ENCODE results near the gene CIROP.
A peak's percentile ranks its signal among the peaks of the same experiment; 100 is the strongest.

The CIROP gene

GRCh38 chr14:23130871-23131270 lies 26.1 kb upstream of the CIROP start:
- peaks cover 3% of the 10 kb centered on the region for H3K36me3 ChIP-seq (ENCODE audit: control insufficient read depth, insufficient read depth, low read length)
- 91% methylated on average over 2 of the region's 3 CpGs; no CpG with 5 or more reads in 1 of the 2 experiments for WGBS, 2 experiments (ENCODE audit: insufficient coverage in 2 of 2)
- H3K4me3 ChIP-seq (ENCODE audit: extremely low read depth, insufficient read depth, low read length, poor library complexity, severe bottlenecking): no peak overlapping the region
- H3K4me1 ChIP-seq (ENCODE audit: control insufficient read depth, insufficient read depth, low read length, poor library complexity, severe bottlenecking): no peaks in the 10 kb centered on the region
- H3K9me3 ChIP-seq (ENCODE audit: control insufficient read depth, low read length): no peaks in the 10 kb centered on the region
- no peak overlapping the region for H3K27ac ChIP-seq (ENCODE audit: low read depth, low read length, severe bottlenecking)

- Histone ChIP-seq H3K27ac (ENCODE audit: low read depth, low read length, severe bottlenecking) (no peak overlapping the region), H3K9me3 (ENCODE audit: control insufficient read depth, low read length) (no peaks in the 10 kb centered on the region), H3K4me1 (ENCODE audit: control insufficient read depth, insufficient read depth, low read length, poor library complexity, severe bottlenecking) (no peaks in the 10 kb centered on the region), H3K36me3 (ENCODE audit: control insufficient read depth, insufficient read depth, low read length) (peaks cover 3% of the 10 kb centered on the region), H3K4me3 (ENCODE audit: extremely low read depth, insufficient read depth, low read length, poor library complexity, severe bottlenecking) (no peak overlapping the region)
- WGBS, 2 experiments (ENCODE audit: insufficient coverage in 2 of 2): 95% methylated on average over 4 to 5 of the region's 7 CpGs
These were observed 25.0 kb upstream of the CIROP start for GRCh38 chr14:23129759-23130316.

DNA sequence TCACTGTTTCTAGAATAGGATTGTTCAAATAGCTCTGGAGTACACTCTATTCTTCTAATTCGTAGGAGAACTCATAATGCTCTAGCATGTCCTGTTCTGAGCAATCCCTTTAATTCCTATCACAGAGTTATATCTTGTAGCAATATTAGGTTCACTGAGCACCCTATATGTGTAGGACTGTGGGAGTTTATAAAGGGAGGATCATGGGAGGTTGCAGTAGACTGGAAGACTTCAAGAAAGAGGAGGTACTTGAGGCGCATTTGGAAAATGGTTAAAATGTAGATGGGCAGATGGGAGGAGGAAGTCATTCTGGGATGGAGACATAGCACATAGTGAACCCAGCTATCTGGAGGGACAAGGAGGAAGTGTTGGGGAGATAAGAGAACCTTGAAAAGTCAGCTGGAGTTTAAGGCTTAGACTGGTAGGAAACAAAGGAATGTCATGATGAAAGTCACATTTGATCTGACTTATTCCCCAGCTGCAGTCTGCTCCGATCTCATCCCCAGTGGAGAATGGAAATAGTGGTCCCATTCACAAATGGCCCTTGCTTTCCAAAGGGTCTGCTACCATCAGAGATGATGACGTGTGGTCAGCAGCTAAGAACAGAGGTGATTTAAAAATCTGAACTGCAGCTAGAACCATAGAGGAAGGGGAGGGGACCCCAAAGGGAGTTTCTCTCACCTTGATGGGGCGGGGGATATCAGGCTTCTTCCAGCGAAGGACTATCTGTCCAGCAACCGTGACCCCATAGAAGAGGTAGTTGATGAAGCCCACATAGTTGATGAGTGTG lies 24.4 kb upstream of the CIROP start:
- peaks cover 3% of the 10 kb centered on the region for H3K36me3 ChIP-seq (ENCODE audit: control insufficient read depth, insufficient read depth, low read length)
- H3K27ac ChIP-seq (ENCODE audit: low read depth, low read length, severe bottlenecking): no peak overlapping the region
- H3K4me3 ChIP-seq (ENCODE audit: extremely low read depth, insufficient read depth, low read length, poor library complexity, severe bottlenecking): no peak overlapping the region
- no peaks in the 10 kb centered on the region for H3K9me3 ChIP-seq (ENCODE audit: control insufficient read depth, low read length)
- no peaks in the 10 kb centered on the region for H3K4me1 ChIP-seq (ENCODE audit: control insufficient read depth, insufficient read depth, low read length, poor library complexity, severe bottlenecking)
- WGBS, 2 experiments (ENCODE audit: insufficient coverage in 2 of 2): 95 to 96% methylated on average over 3 to 6 of the region's 7 CpGs

DNA sequence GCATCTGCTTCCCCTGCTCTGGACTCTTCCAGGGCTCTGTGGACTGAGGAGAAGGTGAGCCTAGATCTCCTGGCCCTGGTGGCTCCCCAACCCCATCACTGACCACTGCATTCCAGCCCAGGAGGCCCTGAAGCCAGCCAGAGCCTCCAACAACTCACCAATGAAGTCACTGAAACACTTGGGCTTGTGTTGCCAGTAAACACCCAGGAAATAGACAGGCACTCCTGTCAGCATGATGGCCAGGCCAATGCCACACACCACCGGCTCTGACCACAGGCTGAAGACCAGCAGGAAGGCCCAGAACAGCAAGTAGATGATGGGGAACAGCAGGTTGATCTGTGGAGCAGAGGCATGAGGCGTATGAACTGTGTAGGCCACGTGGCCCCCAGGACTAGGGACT lies 23.1 kb upstream of the CIROP start:
- Histone ChIP-seq H3K27ac (ENCODE audit: low read depth, low read length, severe bottlenecking) (no peak overlapping the region), H3K4me1 (ENCODE audit: control insufficient read depth, insufficient read depth, low read length, poor library complexity, severe bottlenecking) (no peaks in the 10 kb centered on the region), H3K9me3 (ENCODE audit: control insufficient read depth, low read length) (no peaks in the 10 kb centered on the region), H3K4me3 (ENCODE audit: extremely low read depth, insufficient read depth, low read length, poor library complexity, severe bottlenecking) (no peak overlapping the region), H3K36me3 (ENCODE audit: control insufficient read depth, insufficient read depth, low read length) (peaks cover 3% of the 10 kb centered on the region)
- 80 to 100% methylated on average over 1 of the region's 3 CpGs for WGBS, 2 experiments (ENCODE audit: insufficient coverage in 2 of 2)

DNA sequence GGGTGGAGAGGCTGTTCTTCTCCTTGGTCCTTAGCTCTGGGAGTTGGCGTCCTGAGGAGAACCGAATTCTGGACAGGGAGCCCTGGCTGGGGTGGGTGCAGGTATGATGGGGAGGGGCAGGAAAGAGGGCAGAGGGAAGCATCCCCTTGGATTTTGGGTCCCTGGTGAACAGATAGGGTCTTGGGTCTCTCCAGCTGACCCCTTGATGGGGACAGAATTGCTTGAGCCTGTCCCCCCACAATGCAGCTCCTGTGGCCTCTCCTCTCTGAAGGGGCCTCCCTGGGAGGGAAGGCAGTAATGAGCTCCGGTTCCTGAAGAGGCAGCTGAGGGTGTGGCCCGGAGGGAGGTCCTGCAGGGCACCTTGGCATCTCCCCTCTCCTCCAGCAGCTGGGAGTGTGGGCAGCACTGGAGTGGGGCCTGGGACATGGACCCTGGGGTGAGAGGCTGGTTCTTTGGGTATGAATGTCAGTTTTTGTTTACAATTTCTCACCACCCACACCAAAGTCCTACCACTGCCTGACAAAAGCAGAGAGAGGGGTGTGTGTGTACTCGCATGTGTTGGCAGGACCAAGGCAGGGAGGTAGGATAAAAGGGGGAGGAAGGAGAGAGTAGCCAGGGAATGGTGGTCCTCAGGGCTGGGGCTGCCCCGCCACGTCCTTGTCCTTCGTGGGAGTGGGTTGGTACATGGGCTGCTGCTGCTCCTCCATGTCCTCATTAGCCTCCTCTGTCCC lies 21.9 kb upstream of the CIROP start:
- H3K4me1 ChIP-seq (ENCODE audit: control insufficient read depth, insufficient read depth, low read length, poor library complexity, severe bottlenecking): peaks cover 5% of the 10 kb centered on the region
- H3K4me3 ChIP-seq (ENCODE audit: extremely low read depth, insufficient read depth, low read length, poor library complexity, severe bottlenecking): no peak overlapping the region
- 95 to 100% methylated on average over 2 to 3 of the region's 8 CpGs for WGBS, 2 experiments (ENCODE audit: insufficient coverage in 2 of 2)
- H3K9me3 ChIP-seq (ENCODE audit: control insufficient read depth, low read length): no peaks in the 10 kb centered on the region
- H3K36me3 ChIP-seq (ENCODE audit: control insufficient read depth, insufficient read depth, low read length): peaks cover 3% of the 10 kb centered on the region
- H3K27ac ChIP-seq (ENCODE audit: low read depth, low read length, severe bottlenecking): no peak overlapping the region

DNA sequence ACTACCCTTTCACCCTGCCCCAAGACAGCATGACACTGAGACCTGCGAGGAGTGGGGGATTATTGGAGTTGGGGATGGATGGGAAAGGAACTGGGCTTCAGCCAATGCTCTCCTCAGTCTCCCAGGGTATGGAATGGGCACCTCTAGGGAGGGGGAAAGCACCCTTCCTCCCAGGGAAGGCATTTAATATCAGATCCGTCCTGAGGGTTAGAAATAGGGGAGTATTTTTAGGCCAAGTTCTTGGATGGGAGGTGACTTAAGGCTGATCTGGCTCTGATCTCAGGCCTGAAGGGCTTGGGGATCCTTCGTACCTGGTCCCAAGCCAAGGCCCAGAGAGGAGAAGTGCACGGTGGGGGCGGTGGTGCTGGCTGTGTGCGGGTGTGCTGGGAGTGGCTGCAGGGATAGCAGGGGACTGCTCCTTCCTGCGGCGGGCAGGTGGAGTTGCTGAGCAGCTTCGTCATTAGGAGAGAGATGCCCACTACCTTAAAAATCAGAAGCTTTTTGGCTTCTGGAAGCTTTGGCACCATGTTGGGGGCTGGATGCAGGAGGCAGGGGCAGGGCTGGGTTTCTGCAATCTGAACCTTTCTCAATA lies 21.2 kb upstream of the CIROP start:
- no peak overlapping the region for H3K4me3 ChIP-seq (ENCODE audit: extremely low read depth, insufficient read depth, low read length, poor library complexity, severe bottlenecking)
- H3K36me3 ChIP-seq (ENCODE audit: control insufficient read depth, insufficient read depth, low read length): peaks cover 3% of the 10 kb centered on the region
- no peaks in the 10 kb centered on the region for H3K9me3 ChIP-seq (ENCODE audit: control insufficient read depth, low read length)
- 95% methylated on average over 3 to 6 of the region's 9 CpGs for WGBS, 2 experiments (ENCODE audit: insufficient coverage in 2 of 2)
- no peak overlapping the region for H3K27ac ChIP-seq (ENCODE audit: low read depth, low read length, severe bottlenecking)
- H3K4me1 ChIP-seq (ENCODE audit: control insufficient read depth, insufficient read depth, low read length, poor library complexity, severe bottlenecking): peaks cover 12% of the 10 kb centered on the region

- WGBS, 2 experiments (ENCODE audit: insufficient coverage in 2 of 2): 64 to 85% methylated on average over 1 to 3 of the region's 3 CpGs
- no peak overlapping the region for H3K4me3 ChIP-seq (ENCODE audit: extremely low read depth, insufficient read depth, low read length, poor library complexity, severe bottlenecking)
- no peaks in the 10 kb centered on the region for H3K9me3 ChIP-seq (ENCODE audit: control insufficient read depth, low read length)
- no peak overlapping the region for H3K27ac ChIP-seq (ENCODE audit: low read depth, low read length, severe bottlenecking)
- H3K36me3 ChIP-seq (ENCODE audit: control insufficient read depth, insufficient read depth, low read length): peaks cover 3% of the 10 kb centered on the region
- H3K4me1 ChIP-seq (ENCODE audit: control insufficient read depth, insufficient read depth, low read length, poor library complexity, severe bottlenecking): peaks cover 19% of the 10 kb centered on the region
These were observed 20.2 kb upstream of the CIROP start for GRCh38 chr14:23125011-23125410.

DNA sequence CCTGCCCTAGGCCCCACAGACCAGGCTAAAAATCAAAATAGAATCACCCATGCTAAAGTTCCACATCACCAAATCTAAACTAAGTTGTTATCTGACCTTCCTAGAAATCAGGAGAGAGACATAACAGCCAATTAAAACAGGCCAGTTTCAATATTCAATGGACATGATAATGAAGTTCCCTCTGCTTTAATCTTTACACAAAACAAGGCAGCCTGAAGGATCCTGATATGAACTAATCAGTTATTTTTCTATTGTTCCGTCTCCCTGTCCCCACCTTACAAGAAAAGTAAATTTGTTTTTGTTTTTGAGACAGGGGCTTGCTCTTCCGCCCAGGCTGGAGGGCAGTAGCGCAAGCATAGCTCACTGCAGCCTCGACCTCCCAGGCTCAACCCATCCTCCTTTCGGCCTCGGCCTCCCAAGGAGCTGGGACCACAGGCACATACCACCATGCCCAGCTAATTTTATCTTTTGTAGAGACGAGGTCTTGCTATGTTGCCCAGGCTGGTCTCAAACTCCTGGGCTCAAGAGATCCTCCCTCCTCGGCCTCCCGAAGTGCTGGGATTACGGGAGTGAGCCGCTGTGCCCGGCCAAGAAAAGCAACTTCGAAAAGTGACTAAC lies 19.7 kb upstream of the CIROP start:
- Histone ChIP-seq H3K4me1 (ENCODE audit: control insufficient read depth, insufficient read depth, low read length, poor library complexity, severe bottlenecking) (peaks cover 22% of the 10 kb centered on the region), H3K36me3 (ENCODE audit: control insufficient read depth, insufficient read depth, low read length) (peaks cover 3% of the 10 kb centered on the region), H3K4me3 (ENCODE audit: extremely low read depth, insufficient read depth, low read length, poor library complexity, severe bottlenecking) (no peak overlapping the region), H3K27ac (ENCODE audit: low read depth, low read length, severe bottlenecking) (no peak overlapping the region), H3K9me3 (ENCODE audit: control insufficient read depth, low read length) (no peaks in the 10 kb centered on the region)
- WGBS, 2 experiments (ENCODE audit: insufficient coverage in 2 of 2): 93 to 94% methylated on average over 9 to 12 of the region's 13 CpGs

GRCh38 chr14:23123419-23123818 lies 18.6 kb upstream of the CIROP start:
- H3K9me3 ChIP-seq (ENCODE audit: control insufficient read depth, low read length): no peaks in the 10 kb centered on the region
- WGBS, 2 experiments (ENCODE audit: insufficient coverage in 2 of 2): 86 to 90% methylated on average over 5 to 7 of the region's 8 CpGs
- H3K27ac ChIP-seq (ENCODE audit: low read depth, low read length, severe bottlenecking): no peak overlapping the region
- H3K36me3 ChIP-seq (ENCODE audit: control insufficient read depth, insufficient read depth, low read length): peaks cover 3% of the 10 kb centered on the region
- peaks cover 22% of the 10 kb centered on the region for H3K4me1 ChIP-seq (ENCODE audit: control insufficient read depth, insufficient read depth, low read length, poor library complexity, severe bottlenecking)
- no peak overlapping the region for H3K4me3 ChIP-seq (ENCODE audit: extremely low read depth, insufficient read depth, low read length, poor library complexity, severe bottlenecking)

DNA sequence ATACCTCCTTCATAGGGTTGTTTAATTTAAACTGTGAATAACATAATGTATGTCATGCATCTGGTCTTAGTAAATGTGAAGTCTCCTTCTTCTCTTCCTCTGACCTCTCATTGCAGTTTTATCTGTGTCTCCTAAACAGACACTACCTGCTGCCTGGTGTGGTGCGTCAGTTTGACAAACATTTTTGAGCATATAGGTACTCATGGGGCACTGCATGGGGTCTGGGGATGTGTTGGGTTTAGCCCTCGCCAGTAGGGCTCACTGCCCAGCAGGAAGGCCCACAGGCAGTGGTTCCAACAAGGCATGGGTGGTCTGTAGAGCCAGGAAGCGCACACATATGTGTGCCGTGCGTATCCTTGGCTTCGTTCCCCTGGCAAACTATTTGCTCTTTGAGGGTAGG lies 17.3 kb upstream of the CIROP start:
- peaks cover 22% of the 10 kb centered on the region for H3K4me1 ChIP-seq (ENCODE audit: control insufficient read depth, insufficient read depth, low read length, poor library complexity, severe bottlenecking)
- H3K4me3 ChIP-seq (ENCODE audit: extremely low read depth, insufficient read depth, low read length, poor library complexity, severe bottlenecking): no peak overlapping the region
- no peaks in the 10 kb centered on the region for H3K9me3 ChIP-seq (ENCODE audit: control insufficient read depth, low read length)
- 92 to 98% methylated on average over 5 to 6 of the region's 6 CpGs for WGBS, 2 experiments (ENCODE audit: insufficient coverage in 2 of 2)
- no peaks in the 10 kb centered on the region for H3K36me3 ChIP-seq (ENCODE audit: control insufficient read depth, insufficient read depth, low read length)
- peak overlapping the region; percentile 89 for H3K27ac ChIP-seq (ENCODE audit: low read depth, low read length, severe bottlenecking)

Data from mesodermal cell (in vitro differentiated cells).